ENCODE data around the gene WDR35. TPM values are rescaled to one million over a fixed set of nuclear protein-coding genes. Genes with fewer than 3 reads are reported as not detected.

WDR35 gene
- total RNA-seq, 1 experiment from 2014 or later = 22.8 TPM

- no peak for DNase-seq (ENCODE audit: low spot score)
- in situ Hi-C loops (cut with HindIII; ENCODE audit: low sequenced_read_pairs) = no loop called here
Observed at GRCh38 chr2:19879120-19879519, 110.8 kb downstream of the WDR35 start.

DNA sequence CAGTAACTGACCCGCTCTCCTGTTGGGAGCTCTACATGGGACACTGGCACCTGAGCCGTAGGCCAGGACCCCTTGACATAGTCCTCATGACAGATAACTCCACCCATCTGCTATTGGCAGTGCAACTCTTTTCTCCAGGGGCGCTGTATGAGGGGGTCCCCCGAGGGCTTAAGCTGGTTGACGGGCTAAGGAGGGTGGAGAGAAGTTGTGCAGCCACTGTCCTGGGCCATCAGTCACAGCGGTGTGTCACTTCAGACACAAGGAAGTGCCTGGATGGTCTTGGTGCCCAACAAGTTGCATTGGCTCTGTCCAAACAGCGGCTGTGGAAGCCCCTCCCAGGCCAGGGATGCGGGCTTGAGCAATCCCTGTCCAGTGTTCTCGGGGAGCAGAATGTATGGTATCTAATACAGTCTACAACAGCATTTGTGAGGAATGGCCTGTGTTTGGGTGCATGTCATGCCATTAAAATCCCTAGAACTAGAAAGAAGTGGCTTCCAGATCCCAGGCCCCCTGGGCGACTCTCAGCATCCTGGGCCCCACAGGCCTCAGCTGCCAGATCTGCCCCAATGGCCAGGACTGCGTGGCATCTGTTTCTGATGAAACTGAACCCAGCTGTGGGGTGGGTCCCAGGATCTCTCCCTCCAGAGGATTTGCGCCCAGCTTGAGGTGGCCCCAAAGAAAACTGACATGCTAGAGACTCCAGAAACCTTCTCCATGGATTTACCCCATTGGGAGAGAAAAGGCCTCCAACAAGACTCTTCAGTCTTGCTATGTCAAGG is 111.4 kb downstream of the WDR35 start:
- no peak for DNase-seq (ENCODE audit: low spot score)
- in situ Hi-C loops (cut with HindIII; ENCODE audit: low sequenced_read_pairs) = no loop called here

GRCh38 chr2:19876751-19877150 is 113.2 kb downstream of the WDR35 start:
- no peak for DNase-seq (ENCODE audit: low spot score)
- in situ Hi-C loops (cut with HindIII; ENCODE audit: low sequenced_read_pairs) = no loop called here

DNA sequence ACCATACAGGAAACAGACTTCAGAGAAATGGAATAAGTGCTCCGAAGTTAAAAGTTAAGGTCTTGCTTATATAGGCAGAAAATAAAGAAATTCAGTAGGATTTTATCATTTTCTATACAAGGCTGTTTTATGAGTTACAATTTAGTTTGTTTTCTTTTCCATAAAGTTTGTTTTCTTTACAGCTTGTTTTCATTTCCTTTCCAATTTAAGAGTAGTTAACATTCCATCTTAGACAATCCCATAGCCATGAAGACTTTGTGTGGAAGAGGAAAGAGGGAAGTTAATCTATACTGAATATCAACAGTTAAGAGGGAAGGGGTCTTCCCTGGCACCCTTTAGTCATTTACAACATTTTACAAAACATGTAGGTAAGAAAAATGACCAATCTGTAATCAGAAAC is 114.6 kb downstream of the WDR35 start:
- in situ Hi-C loops (cut with HindIII; ENCODE audit: low sequenced_read_pairs) = no loop called here
- DNase-seq (ENCODE audit: low spot score) = no peak

- in situ Hi-C loops (cut with HindIII; ENCODE audit: low sequenced_read_pairs) = no loop called here
- no peak for DNase-seq (ENCODE audit: low spot score)
Observed at GRCh38 chr2:19874726-19875125, 115.2 kb downstream of the WDR35 start.

GRCh38 chr2:19873014-19873413 is 116.9 kb downstream of the WDR35 start:
- no peak for DNase-seq (ENCODE audit: low spot score)
- in situ Hi-C loops (cut with HindIII; ENCODE audit: low sequenced_read_pairs) = no loop called here

DNA sequence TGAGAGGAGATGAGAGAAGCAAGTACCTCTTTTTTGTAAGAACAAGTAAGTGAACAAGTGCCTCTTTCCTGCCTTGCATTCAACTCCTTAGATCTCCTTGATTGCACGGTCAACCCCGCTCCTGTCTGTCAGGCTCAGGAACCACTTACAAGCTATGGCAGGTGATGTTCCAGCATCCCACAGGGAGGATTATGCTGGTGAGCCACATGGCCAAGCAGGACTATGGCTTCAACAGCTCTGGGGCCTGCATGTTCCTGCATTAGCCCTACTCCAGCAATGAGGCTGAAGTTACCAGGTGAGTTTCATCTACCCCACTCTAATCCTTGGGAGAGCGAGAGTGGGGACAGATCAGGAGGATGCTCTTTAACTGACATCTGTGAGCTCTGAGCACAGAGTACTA is 117.6 kb downstream of the WDR35 start:
- no peak for DNase-seq (ENCODE audit: low spot score)
- in situ Hi-C loops (cut with HindIII; ENCODE audit: low sequenced_read_pairs) = no loop called here

DNA sequence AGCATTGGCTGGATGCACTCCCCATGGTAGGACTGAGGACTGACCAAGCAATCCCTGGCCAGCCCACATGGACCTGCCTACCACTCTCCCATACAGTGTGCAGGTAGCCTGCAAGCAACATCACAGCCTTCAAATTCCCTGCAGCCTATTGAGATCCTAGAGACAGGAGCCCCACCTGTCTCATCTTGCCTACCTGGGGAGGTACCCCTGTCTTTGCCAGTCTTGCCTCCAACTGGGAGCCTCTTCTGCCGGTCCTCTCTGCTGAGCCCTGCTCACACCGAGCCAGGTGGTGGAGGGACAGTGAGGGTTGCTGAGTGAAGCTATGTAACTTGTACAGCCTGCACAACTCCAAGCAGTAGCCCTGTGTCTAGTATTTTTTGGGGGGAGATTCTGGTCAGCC is 118.1 kb downstream of the WDR35 start:
- in situ Hi-C loops (cut with HindIII; ENCODE audit: low sequenced_read_pairs) = no loop called here

DNA sequence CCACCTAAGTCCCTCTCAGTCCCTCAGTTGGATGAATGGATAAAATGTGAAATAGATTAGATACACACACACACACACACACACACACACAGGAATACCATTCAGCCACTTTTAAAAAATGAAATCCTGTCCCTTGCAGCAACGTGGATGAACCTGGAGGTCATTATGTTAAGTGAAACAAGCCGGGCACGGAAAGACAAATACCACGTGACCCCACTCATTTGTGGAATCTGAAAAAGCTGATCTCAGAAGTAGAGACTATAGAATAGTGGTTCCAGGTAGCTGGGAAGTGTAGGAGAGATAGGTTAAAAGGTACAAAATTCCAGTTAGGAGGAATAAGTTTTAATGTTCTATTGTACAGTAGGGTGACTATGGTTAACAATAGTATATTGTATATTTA is 119.1 kb downstream of the WDR35 start:
- DNase-seq (ENCODE audit: low spot score) = no peak
- in situ Hi-C loops (cut with HindIII; ENCODE audit: low sequenced_read_pairs) = no loop called here

More for the DNA sequence above, 118.1 kb downstream of the WDR35 start:
- no peak for DNase-seq (ENCODE audit: low spot score)

DNA sequence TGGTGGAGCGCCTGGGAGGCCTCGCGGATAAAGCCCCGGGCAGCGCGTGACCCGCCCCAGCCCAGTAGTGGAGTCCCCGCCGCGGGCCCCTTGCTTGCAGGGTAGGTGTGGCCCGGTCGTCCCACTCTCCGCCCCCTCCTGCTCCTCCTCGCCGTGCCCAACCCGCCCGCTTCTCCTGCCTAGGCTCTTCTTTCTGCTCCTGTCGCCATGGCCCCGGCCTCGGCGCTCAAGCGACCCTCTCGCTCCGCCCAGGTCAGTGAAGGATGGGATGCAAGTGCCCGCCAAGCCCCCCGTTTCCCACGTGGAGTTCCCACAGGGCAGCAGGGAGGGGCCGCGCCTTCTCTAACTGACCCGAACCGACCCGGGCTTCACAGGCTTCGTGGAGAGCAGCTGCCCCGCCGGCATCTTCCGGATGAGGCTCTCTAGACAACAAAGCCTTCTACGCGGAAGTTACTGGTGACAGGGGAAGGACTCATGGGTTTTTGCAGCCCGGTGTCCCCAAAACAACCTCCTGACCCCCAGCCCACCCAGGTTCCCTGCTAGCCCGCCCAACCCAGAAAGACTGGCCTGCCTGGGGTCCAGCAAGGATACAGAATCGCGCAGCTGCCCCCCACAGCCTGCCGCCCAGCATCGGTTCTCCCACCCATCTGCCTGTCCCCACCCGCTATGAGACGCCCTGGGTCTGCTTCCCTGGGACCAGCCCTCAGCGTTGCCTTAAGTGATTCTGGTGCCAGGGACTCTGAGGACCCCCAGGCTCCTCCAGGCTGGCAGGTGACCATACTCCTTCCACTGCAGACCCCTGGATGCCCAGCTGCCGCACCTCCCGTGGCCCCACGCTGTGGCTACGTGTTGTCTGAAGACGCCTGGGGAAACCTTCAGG is 121.0 kb downstream of the WDR35 start:
- in situ Hi-C loops (cut with HindIII; ENCODE audit: low sequenced_read_pairs) = no loop called here
- DNase-seq (ENCODE audit: low spot score) = no peak

- DNase-seq (ENCODE audit: low spot score) = no peak
- in situ Hi-C loops (cut with HindIII; ENCODE audit: low sequenced_read_pairs) = no loop called here
Observed at GRCh38 chr2:19868224-19868623, 121.7 kb downstream of the WDR35 start.

- in situ Hi-C loops (cut with HindIII; ENCODE audit: low sequenced_read_pairs) = no loop called here
Observed at GRCh38 chr2:19866771-19867170, 123.1 kb downstream of the WDR35 start.

GRCh38 chr2:19865151-19865550 is 124.8 kb downstream of the WDR35 start:
- DNase-seq (ENCODE audit: low spot score) = no peak
- in situ Hi-C loops (cut with HindIII; ENCODE audit: low sequenced_read_pairs) = no loop called here

More at GRCh38 chr2:19866771-19867170, 123.1 kb downstream of the WDR35 start:
- no peak for DNase-seq (ENCODE audit: low spot score)

GRCh38 chr2:19864381-19864780 is 125.5 kb downstream of the WDR35 start:
- no peak for DNase-seq (ENCODE audit: low spot score)
- in situ Hi-C loops (cut with HindIII; ENCODE audit: low sequenced_read_pairs) = no loop called here

GRCh38 chr2:19863303-19864041 is 126.4 kb downstream of the WDR35 start:
- in situ Hi-C loops (cut with HindIII; ENCODE audit: low sequenced_read_pairs) = no loop called here

DNA sequence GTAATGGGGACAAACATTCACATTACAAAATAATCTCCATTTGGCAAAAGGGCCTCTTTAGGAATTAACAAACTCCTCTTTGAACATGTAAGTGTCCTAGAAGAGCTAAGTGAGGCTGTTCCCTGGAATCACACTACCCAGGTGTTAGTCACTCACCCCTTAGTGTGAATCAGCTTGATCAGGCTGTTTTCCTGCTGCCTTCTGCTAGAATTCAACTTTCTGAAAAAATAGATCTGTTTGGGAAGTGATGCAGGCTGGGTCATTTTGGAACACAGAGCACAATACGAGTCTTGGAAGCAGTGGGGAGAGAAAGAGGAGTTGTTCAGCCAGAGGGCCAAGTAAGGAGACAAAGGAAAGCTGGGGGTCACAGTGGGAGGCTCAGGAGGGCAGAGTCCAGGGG is 128.1 kb downstream of the WDR35 start:
- no peak for DNase-seq (ENCODE audit: low spot score)
- in situ Hi-C loops (cut with HindIII; ENCODE audit: low sequenced_read_pairs) = no loop called here

More at GRCh38 chr2:19863303-19864041, 126.4 kb downstream of the WDR35 start:
- peak; percentile 57 for DNase-seq (ENCODE audit: low spot score)

Data from G401 (cell line).